NT2/D1 (cell line): Measurements from ENCODE around the gene TTPAL.

Experiments
- YY1 ChIP-seq: IDR thresholded peaks from 2 replicates; pipeline ENCODE4 v1.6.1; 2011; ENCODE audit not compliant: insufficient read length, insufficient read depth
- ZNF274 ChIP-seq: IDR thresholded peaks from 2 replicates; pipeline ENCODE4 v1.6.1; 2011; ENCODE audit warnings: mild to moderate bottlenecking, low read depth, low read length

- TF ChIP-seq YY1, result no peak
- TF ChIP-seq ZNF274, result no peak
Observed at GRCh38 chr20:44491635-44492395, 16.1 kb downstream of the TTPAL start.
